H1 (cell line): ENCODE data around the gene TRDN. TPM values are rescaled to one million over a fixed set of nuclear protein-coding genes. Genes with fewer than 3 reads are reported as not detected.

ENCODE experiments used
- CTCF ChIA-PET: fragments of 300-600 bp; sonication (Branson Sonifier 250); formaldehyde crosslinking; loops from one replicate; lab custom pipeline; 2021; ENCODE audit not compliant: partially characterized antibody; lab: Charles Lee
- POLR2A ChIA-PET: fragments of 300-600 bp; sonication (Branson Sonifier 250); formaldehyde crosslinking; loops from one replicate; lab custom pipeline; 2021; ENCODE audit warnings: inconsistent platforms; ENCODE audit not compliant: partially characterized antibody; lab: Charles Lee
- DNase-seq, 2 experiments: peaks; one replicate each; pipeline versions ENCODE4 v3.0.0 to v3.0.0-alpha.2; 2010 to 2022; ENCODE audit warnings: low spot score in 2 of 2, low read depth in 1 of 2, mixed read lengths in 1 of 2
- FAIRE-seq: peaks from 2 replicates; lab custom pipeline; 2011; peaks lifted over from hg19 to GRCh38; lab: Jason Lieb, UNC
- H2AFZ ChIP-seq: 2 replicates; pipeline ENCODE4 v1.8.1; 2012; ENCODE audit warnings: low read length, inconsistent platforms
- H2AK5ac ChIP-seq: 2 replicates; pipeline ENCODE4 v1.6.1; 2013; ENCODE audit warnings: low read depth, low read length
- H2BK120ac ChIP-seq: replicated peaks from 2 replicates; pipeline ENCODE3; 2013; ENCODE audit warnings: low read depth, low read length, inconsistent platforms
- H2BK12ac ChIP-seq: 2 replicates; pipeline ENCODE4 v1.6.1; 2013; ENCODE audit warnings: low read depth, low read length
- H2BK15ac ChIP-seq: 2 replicates; pipeline ENCODE4 v1.6.1; 2013; ENCODE audit warnings: low read length
- H2BK20ac ChIP-seq: 2 replicates; pipeline ENCODE4 v1.6.1; 2013; ENCODE audit warnings: low read length
- H2BK5ac ChIP-seq: 2 replicates; pipeline ENCODE4 v1.6.1; 2013; ENCODE audit warnings: low read depth, low read length
- H3K14ac ChIP-seq: 2 replicates; pipeline ENCODE4 v1.6.1; 2013; ENCODE audit warnings: inconsistent platforms; ENCODE audit not compliant: insufficient read length
- H3K18ac ChIP-seq: 2 replicates; pipeline ENCODE4 v1.6.1; 2013; ENCODE audit warnings: low read length; ENCODE audit errors: extremely low read depth
- H3K23ac ChIP-seq: 2 replicates; pipeline ENCODE4 v1.6.1; 2013; ENCODE audit warnings: inconsistent platforms; ENCODE audit not compliant: insufficient read length
- H3K23me2 ChIP-seq: 2 replicates; pipeline ENCODE4 v1.6.1; 2013; ENCODE audit warnings: low read depth, low read length
- H3K27ac ChIP-seq: 2 replicates; pipeline ENCODE4 v1.6.1; 2011; ENCODE audit warnings: low read depth, low read length, inconsistent platforms
- H3K27me3 ChIP-seq, 4 experiments: replicated peaks in 1 of 4; 1 replicate in 1 of 4; 2 replicates in 3 of 4; pipeline versions ENCODE4 v1.6.1 to v1.8.1; 2011 to 2013; ENCODE audit warnings: low read length in 3 of 4, mild to moderate bottlenecking in 3 of 4, inconsistent platforms in 2 of 4, mixed read lengths in 2 of 4, moderate library complexity in 1 of 4; ENCODE audit not compliant: control insufficient read depth in 3 of 4, insufficient read depth in 3 of 4; ENCODE audit errors: extremely low read depth in 1 of 4
- H3K36me3 ChIP-seq, 4 experiments: 2 replicates each; pipeline versions ENCODE4 v1.6.1 to v1.8.1; 2011 to 2013; ENCODE audit warnings: mild to moderate bottlenecking in 4 of 4, low read length in 3 of 4, moderate library complexity in 2 of 4, control low read depth in 1 of 4, inconsistent platforms in 1 of 4; ENCODE audit not compliant: insufficient read depth in 4 of 4, control insufficient read depth in 2 of 4
- H3K4ac ChIP-seq: replicated peaks from 2 replicates; pipeline ENCODE3; 2013; ENCODE audit warnings: low read length, low read depth, mixed read lengths, inconsistent platforms; ENCODE audit not compliant: insufficient read length
- H3K4me1 ChIP-seq, 4 experiments: replicated peaks in 1 of 4; 1 replicate in 1 of 4; 2 replicates in 3 of 4; pipeline versions ENCODE4 v1.6.1 to v1.8.1; 2011 to 2013; ENCODE audit warnings: low read length in 3 of 4, inconsistent platforms in 2 of 4, mixed read lengths in 1 of 4; ENCODE audit not compliant: insufficient read depth in 4 of 4, control insufficient read depth in 3 of 4
- H3K4me2 ChIP-seq, 2 experiments: 2 replicates each; pipeline versions ENCODE4 v1.6.1 to v1.8.1; 2011 to 2013; ENCODE audit warnings: low read depth in 2 of 2, low read length in 2 of 2, control low read depth in 1 of 2, inconsistent platforms in 1 of 2, mild to moderate bottlenecking in 1 of 2; ENCODE audit not compliant: insufficient read depth in 1 of 2
- H3K4me3 ChIP-seq, 4 experiments: fragments of 200-600, 300-600 bp in 1 of 4; sonication (generic), shearing (Covaris generic), sonication (Bioruptor Twin) in 1 of 4; 2 replicates each; pipeline versions ENCODE4 v1.5.1 to v1.8.1; 2011 to 2016; ENCODE audit warnings: low read length in 4 of 4, low read depth in 3 of 4, control low read depth in 2 of 4, inconsistent platforms in 2 of 4, mild to moderate bottlenecking in 2 of 4, mixed read lengths in 1 of 4, moderate library complexity in 1 of 4; ENCODE audit not compliant: insufficient read depth in 2 of 4; ENCODE audit errors: extremely low read depth in 1 of 4
- H3K56ac ChIP-seq: replicated peaks from 2 replicates; pipeline ENCODE3; 2013; ENCODE audit warnings: low read depth, mild to moderate bottlenecking, mixed read lengths, low read length, inconsistent platforms; ENCODE audit not compliant: insufficient read length
- H3K79me1 ChIP-seq: 2 replicates; pipeline ENCODE4 v1.6.1; 2013; ENCODE audit warnings: low read depth, low read length, control low read depth
- H3K79me2 ChIP-seq, 2 experiments: 2 replicates each; pipeline versions ENCODE4 v1.6.1 to v1.8.1; 2012 to 2013; ENCODE audit warnings: low read length in 2 of 2, mild to moderate bottlenecking in 2 of 2, inconsistent platforms in 1 of 2; ENCODE audit not compliant: insufficient read depth in 2 of 2, control insufficient read depth in 1 of 2
- H3K9ac ChIP-seq, 4 experiments: replicated peaks in 1 of 4; 1 replicate in 1 of 4; 2 replicates in 3 of 4; pipeline versions ENCODE4 v1.6.1 to v1.8.1; 2011 to 2013; ENCODE audit warnings: low read depth in 3 of 4, low read length in 3 of 4, control low read depth in 2 of 4, mild to moderate bottlenecking in 2 of 4, moderate library complexity in 2 of 4, inconsistent platforms in 1 of 4; ENCODE audit errors: extremely low read depth in 1 of 4
- H3K9me3 ChIP-seq, 2 experiments: 2 replicates each; pipeline versions ENCODE4 v1.6.1 to v1.8.1; 2012 to 2013; ENCODE audit warnings: mild to moderate bottlenecking in 2 of 2, moderate library complexity in 2 of 2, control low read depth in 1 of 2, inconsistent platforms in 1 of 2, low read depth in 1 of 2, low read length in 1 of 2, mixed read lengths in 1 of 2; ENCODE audit not compliant: insufficient read depth in 2 of 2
- H4K20me1 ChIP-seq, 2 experiments: replicated peaks in 1 of 2; 2 replicates each; pipeline versions ENCODE3 to v1.8.1; 2011 to 2013; ENCODE audit warnings: inconsistent platforms in 2 of 2, low read length in 2 of 2, mild to moderate bottlenecking in 1 of 2; ENCODE audit not compliant: insufficient read depth in 2 of 2, control insufficient read depth in 1 of 2
- H4K5ac ChIP-seq: 2 replicates; pipeline ENCODE4 v1.6.1; 2013; ENCODE audit warnings: low read length, low read depth, mixed read lengths, inconsistent platforms; ENCODE audit not compliant: insufficient read length
- H4K8ac ChIP-seq: 2 replicates; pipeline ENCODE4 v1.8.0; 2013; ENCODE audit warnings: mild to moderate bottlenecking, moderate library complexity, low read length, inconsistent platforms; ENCODE audit not compliant: insufficient read depth; ENCODE audit errors: extremely low read depth
- H4K91ac ChIP-seq: replicated peaks from 2 replicates; pipeline ENCODE3; 2013; ENCODE audit warnings: low read length, mixed read lengths, inconsistent platforms; ENCODE audit not compliant: insufficient read length
- BCL11A ChIP-seq, 2 experiments: IDR thresholded peaks; one replicate each; pipeline ENCODE4 v1.6.1; 2011; ENCODE audit warnings: low read depth in 2 of 2, low read length in 2 of 2, mild to moderate bottlenecking in 2 of 2
- TCF12 ChIP-seq: IDR thresholded peaks from 2 replicates; pipeline ENCODE4 v1.6.1; 2011; ENCODE audit warnings: low read depth, mild to moderate bottlenecking, low read length
- WGBS, 2 experiments: shearing (Covaris generic) in 1 of 2; methylation state at CpG; one replicate each; pipeline versions ENCODE4 v1.1.6 to v1.1.7; 2013 to 2015; ENCODE audit warnings: low lambda C conversion rate in 2 of 2, mixed read lengths in 2 of 2, inconsistent platforms in 1 of 2, low coverage in 1 of 2, missing lambda C conversion rate in 1 of 2; ENCODE audit not compliant: insufficient replicate concordance in 2 of 2, insufficient coverage in 1 of 2, insufficient read length in 1 of 2; ENCODE audit errors: extremely low coverage in 1 of 2, missing lambda C conversion rate in 1 of 2; 5-methylcytosine and 5-hydroxymethylcytosine counted together
- polyA plus RNA-seq, 7 experiments: library from polyadenylated mRNA; depleted of rRNA in 3 of 7; stranded (reverse) in 5 of 7; unstranded in 2 of 7; fragments of >200 nt in 5 of 7; fragments of 200-250 nt in 2 of 7; gene quantifications; 1 replicate in 5 of 7; 2 replicates in 1 of 7; 4 replicates in 1 of 7; pipeline versions ENCODE4 v1.2.1 to v1.2.3, GENCODE V29; 2011 to 2013; ENCODE audit warnings: missing spikeins in 2 of 7, mixed read lengths in 2 of 7
- total RNA-seq: library from RNA; stranded (reverse); fragmentation: NEBNext Ultra II Directional; extraction: Animal tissue kit (Norgen Biotek cat#: 25700); gene quantifications from 2 replicates; pipeline ENCODE4 v1.2.1, GENCODE V29; 2021

The TRDN gene
- total and polyA plus RNA-seq, 2 of the 8 experiments (the other 6 are each of a cell fraction or from before 2014, with no cell fraction given): 1.6 to 41.6 TPM

DNA sequence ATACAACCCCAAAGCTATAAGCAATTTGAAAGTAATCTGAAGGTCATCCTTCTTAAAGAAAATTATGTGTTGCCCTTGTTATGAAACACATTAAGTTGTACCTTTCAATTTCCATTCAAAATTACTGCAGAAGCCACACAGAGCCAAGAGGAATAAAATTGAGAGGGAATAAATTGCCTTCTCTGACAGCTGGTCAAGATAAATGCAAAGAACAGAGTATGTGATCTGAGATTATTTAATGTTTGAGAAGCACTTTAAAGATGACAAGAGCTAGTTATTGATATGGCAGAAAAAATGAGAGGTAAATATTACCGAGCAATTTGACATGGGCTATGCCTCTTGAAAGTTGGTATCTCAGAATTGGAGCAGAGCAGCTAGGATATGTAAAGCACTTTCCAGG lies 61.6 kb downstream of the TRDN start:
- Histone ChIP-seq H3K9me3 (no peaks in the 10 kb centered on the region), H3K23ac (no peak overlapping the region), H3K14ac (no peak overlapping the region), H3K4me3 (no peak overlapping the region), H3K27ac (no peak overlapping the region), H4K8ac (no peak overlapping the region), H2BK5ac (no peak overlapping the region), H3K27me3 (no peaks in the 10 kb centered on the region), H3K56ac (no peak overlapping the region), H2BK12ac (no peak overlapping the region), H2AK5ac (no peak overlapping the region), H3K4me2 (no peak overlapping the region), H2BK120ac (no peak overlapping the region), H3K4ac (no peak overlapping the region), H4K5ac (no peak overlapping the region), H4K91ac (no peak overlapping the region), H2BK20ac (no peak overlapping the region), H3K18ac (no peak overlapping the region), H3K9ac (no peak overlapping the region), H3K36me3 (peaks cover 0 to 33% (median 0%) of the 10 kb centered on the region in 4 experiments; a peak in 3 of 8 replicates), H3K4me1 (no peaks in the 10 kb centered on the region; a peak in 1 of 7 replicates), H4K20me1 (no peaks in the 10 kb centered on the region), H3K23me2 (no peaks in the 10 kb centered on the region), H2AFZ (no peak overlapping the region), H2BK15ac (no peak overlapping the region), H3K79me1 (no peaks in the 10 kb centered on the region), H3K79me2 (no peaks in the 10 kb centered on the region)
- POLR2A ChIA-PET: no interaction called here
- 85% methylated on average over 1 of the region's 1 CpG; no CpG with 5 or more reads in 1 of the 2 experiments for WGBS, 2 experiments
- no peak for FAIRE-seq
- CTCF ChIA-PET: no interaction called here
- no peak for DNase-seq
- TF ChIP-seq BCL11A (IDR thresholded peaks at IDR 0.05; ENCODE audit: low read depth in 2 of 2, low read length in 2 of 2): no peak
- no peak for TF ChIP-seq TCF12
